ENCODE data around the gene CNOT11.

Gene CNOT11

DNA sequence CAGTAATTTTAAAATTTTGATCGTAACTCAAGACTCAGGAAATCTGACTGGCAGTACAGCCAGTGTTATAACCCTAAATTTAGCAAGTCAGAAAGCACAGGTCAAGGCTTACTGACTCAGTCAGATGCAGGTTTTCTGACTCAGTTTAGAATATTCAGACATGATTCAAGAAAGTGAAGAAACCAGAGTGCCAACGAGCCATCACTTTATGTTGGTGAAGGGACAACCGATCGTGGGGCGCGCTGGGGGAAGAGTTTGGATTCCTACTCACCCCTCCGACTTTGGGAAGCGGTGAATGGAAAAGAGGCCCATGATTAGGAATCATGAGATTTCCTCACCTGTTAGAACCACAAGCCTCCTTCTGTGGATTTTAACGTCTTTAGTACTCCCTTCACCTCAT is 54.8 kb downstream of the CNOT11 start:
- peaks cover 52% of the 10 kb centered on the region for H3K4me1 ChIP-seq (ENCODE audit: insufficient read depth, low read length, severe bottlenecking)
- no peak for TF ChIP-seq EZH2 (IDR thresholded peaks at IDR 0.05; ENCODE audit: borderline replicate concordance, low read length)
- TF ChIP-seq CTCF (IDR thresholded peaks at IDR 0.05; ENCODE audit: low read length), result no peak

GRCh38 chr2:101307950-101308431 is 55.3 kb downstream of the CNOT11 start:
- H3K79me2 ChIP-seq (ENCODE audit: insufficient read depth, low read length), result no peaks in the 10 kb centered on the region
- no peak overlapping the region for H2AFZ ChIP-seq (ENCODE audit: low read length)
- H3K9me2 ChIP-seq (ENCODE audit: low read depth, low read length), result no peaks in the 10 kb centered on the region
- no peaks in the 10 kb centered on the region for H4K20me1 ChIP-seq (ENCODE audit: insufficient read depth, low read length)
- H3F3A ChIP-seq (ENCODE audit: insufficient read depth, low read length), result no peaks in the 10 kb centered on the region
- peak overlapping the region; percentile 68 for H3K4me2 ChIP-seq (ENCODE audit: low read length)
- H3K36me3 ChIP-seq (ENCODE audit: insufficient read depth, low read length), result no peaks in the 10 kb centered on the region
- no peak for TF ChIP-seq EZH2 (IDR thresholded peaks at IDR 0.05; ENCODE audit: borderline replicate concordance, low read length)
- no peak for TF ChIP-seq CTCF (IDR thresholded peaks at IDR 0.05; ENCODE audit: low read length)
- peak overlapping the region; percentile 75 for H3K4me3 ChIP-seq (ENCODE audit: low read depth, low read length, poor library complexity, severe bottlenecking)
- H3K4me1 ChIP-seq (ENCODE audit: insufficient read depth, low read length, severe bottlenecking), result peaks cover 52% of the 10 kb centered on the region
- no peaks in the 10 kb centered on the region for H3K27me3 ChIP-seq (ENCODE audit: insufficient read depth, low read length)
- no peak overlapping the region for H3K27ac ChIP-seq (ENCODE audit: low read depth, low read length, poor library complexity, severe bottlenecking)
- H3K9ac ChIP-seq (ENCODE audit: low read length), result peak overlapping the region; percentile 77
- no peaks in the 10 kb centered on the region for H3K9me3 ChIP-seq (ENCODE audit: low read length)

More for the DNA sequence above, 54.8 kb downstream of the CNOT11 start:
- Histone ChIP-seq H4K20me1 (ENCODE audit: insufficient read depth, low read length) (no peaks in the 10 kb centered on the region), H3K27ac (ENCODE audit: low read depth, low read length, poor library complexity, severe bottlenecking) (peak overlapping the region; percentile 74), H3K79me2 (ENCODE audit: insufficient read depth, low read length) (no peaks in the 10 kb centered on the region), H3K27me3 (ENCODE audit: insufficient read depth, low read length) (no peaks in the 10 kb centered on the region), H2AFZ (ENCODE audit: low read length) (no peak overlapping the region), H3K4me2 (ENCODE audit: low read length) (peak overlapping the region; percentile 68), H3K9me2 (ENCODE audit: low read depth, low read length) (no peaks in the 10 kb centered on the region), H3F3A (ENCODE audit: insufficient read depth, low read length) (no peaks in the 10 kb centered on the region), H3K36me3 (ENCODE audit: insufficient read depth, low read length) (no peaks in the 10 kb centered on the region), H3K4me3 (ENCODE audit: low read depth, low read length, poor library complexity, severe bottlenecking) (peak overlapping the region; percentile 75), H3K9ac (ENCODE audit: low read length) (peak overlapping the region; percentile 77), H3K9me3 (ENCODE audit: low read length) (no peaks in the 10 kb centered on the region)

DNA sequence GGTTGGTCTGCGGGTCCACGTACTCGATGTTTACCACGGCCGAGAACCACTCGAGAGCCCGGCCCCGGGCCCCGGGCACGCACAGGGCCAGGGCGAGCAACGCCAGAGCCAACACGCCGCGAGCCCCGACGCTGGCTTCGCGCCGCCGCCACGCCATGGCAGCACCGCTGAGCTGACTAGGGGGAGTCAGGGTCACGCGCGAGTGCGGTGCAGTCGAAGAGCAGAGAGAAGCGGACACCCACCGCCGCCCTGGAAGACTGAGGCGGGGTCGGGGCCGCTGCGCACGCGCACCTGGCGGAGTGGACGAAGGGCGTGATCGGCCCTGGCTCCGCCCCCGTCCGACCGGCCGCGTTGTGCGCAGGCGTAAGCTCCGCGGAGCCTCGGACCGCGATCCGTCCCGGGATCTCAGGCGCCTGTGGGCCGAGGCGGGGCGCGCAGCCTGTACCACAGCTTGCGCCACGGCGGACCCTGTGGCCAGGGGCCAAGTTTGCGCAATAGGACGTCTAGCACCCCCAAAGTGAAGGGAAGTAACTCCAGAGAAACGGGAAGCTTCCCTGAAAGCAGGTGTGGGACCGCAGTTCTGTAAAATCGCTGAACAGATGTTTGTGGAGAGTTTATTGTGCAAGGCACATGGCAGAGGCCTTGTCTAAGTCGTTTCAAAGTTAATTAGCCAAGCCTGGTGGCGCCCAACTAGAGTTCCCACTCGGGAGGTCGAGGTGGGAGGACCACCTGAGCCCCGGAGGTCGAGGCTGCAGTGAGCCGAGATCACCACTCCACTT is 55.9 kb downstream of the CNOT11 start, which contains the start of gene RNF149:
TSS of gene RNF149 (minus strand) at position 270 of the 779 bp plus-strand sequence. CDS start at position 157, 113 bp downstream.
- Histone ChIP-seq H3K4me2 (ENCODE audit: low read length) (peak within 1 kb of the TSS; percentile 68), H3K4me3 (ENCODE audit: low read depth, low read length, poor library complexity, severe bottlenecking) (peak within 1 kb of the TSS; percentile 75), H3F3A (ENCODE audit: insufficient read depth, low read length) (no peaks in the 10 kb centered on the region), H2AFZ (ENCODE audit: low read length) (peak within 1 kb of the TSS; percentile 12; the same call in 1 of the 2 replicates), H4K20me1 (ENCODE audit: insufficient read depth, low read length) (no peaks in the 10 kb centered on the region), H3K9me3 (ENCODE audit: low read length) (no peaks in the 10 kb centered on the region), H3K27ac (ENCODE audit: low read depth, low read length, poor library complexity, severe bottlenecking) (peak within 1 kb of the TSS; percentile 19), H3K36me3 (ENCODE audit: insufficient read depth, low read length) (no peaks in the 10 kb centered on the region), H3K79me2 (ENCODE audit: insufficient read depth, low read length) (no peaks in the 10 kb centered on the region), H3K9ac (ENCODE audit: low read length) (peak within 1 kb of the TSS; percentile 77), H3K9me2 (ENCODE audit: low read depth, low read length) (no peaks in the 10 kb centered on the region), H3K4me1 (ENCODE audit: insufficient read depth, low read length, severe bottlenecking) (peaks cover 52% of the 10 kb centered on the region), H3K27me3 (ENCODE audit: insufficient read depth, low read length) (no peaks in the 10 kb centered on the region)
- TF ChIP-seq CTCF (IDR thresholded peaks at IDR 0.05; ENCODE audit: low read length) (no peak), EZH2 (IDR thresholded peaks at IDR 0.05; ENCODE audit: borderline replicate concordance, low read length) (no peak)
